ENCODE measurements around the gene SHROOM1. TPM values are rescaled to one million over a fixed set of nuclear protein-coding genes. Genes with fewer than 3 reads are reported as not detected.

SHROOM1 gene
- total and polyA plus RNA-seq, 2 donors (not counting 3 experiments of a cell fraction or from before 2014, with no cell fraction given): 12.8 to 20.9 TPM

GRCh38 chr5:132787076-132787475 lies 43.4 kb downstream of the SHROOM1 start:
- FAIRE-seq (no peak), DNase-seq (ENCODE audit: low read depth, low spot score) (no peak)
- Histone ChIP-seq H3K4me1 (ENCODE audit: control insufficient read depth, extremely low read depth, insufficient read depth, low read length) (peaks cover 6% of the 10 kb centered on the region), H3K9ac (replicated peaks; ENCODE audit: extremely low read depth, insufficient read depth, low read length) (no peak overlapping the region), H3K36me3 (ENCODE audit: control insufficient read depth in 2 of 2, extremely low read depth in 1 of 2, insufficient read depth in 2 of 2, low read length in 2 of 2) (no peaks in the 10 kb centered on the region), H3K27me3 (ENCODE audit: control insufficient read depth in 2 of 2, insufficient read depth in 2 of 2, low read length in 2 of 2) (no peaks in the 10 kb centered on the region), H3K9me3 (replicated peaks; ENCODE audit: control insufficient read depth, insufficient read depth, low read length) (no peaks in the 10 kb centered on the region), H3K27ac (ENCODE audit: insufficient read depth, low read depth, low read length) (no peak overlapping the region), H3K4me3 (replicated peaks in 1 of 3; ENCODE audit: insufficient read depth in 1 of 3, low read depth in 1 of 3, low read length in 3 of 3) (no peak overlapping the region), H4K20me1 (replicated peaks; ENCODE audit: control insufficient read depth, extremely low read depth, insufficient read depth, low read length) (no peaks in the 10 kb centered on the region), H3K9me1 (replicated peaks; ENCODE audit: control insufficient read depth, extremely low read depth, insufficient read depth, low read length) (no peaks in the 10 kb centered on the region), H3K4me2 (ENCODE audit: insufficient read depth, low read length) (no peak overlapping the region), H2AFZ (ENCODE audit: low read depth, low read length) (no peak overlapping the region), H3K79me2 (ENCODE audit: control insufficient read depth, insufficient read depth, low read length) (no peaks in the 10 kb centered on the region)
- dilution Hi-C loops (cut with MboI; ENCODE audit: extremely low pct_ligation_motif_present, low sequenced_read_pairs): no loop called here
- ChIA-PET POLR2A (no interaction called here), CTCF (interaction anchor here (1.0 to 1.5 kb wide), 2 partner anchors 10 to 13 kb away, joined by 4 to 5 read pairs; no protein-coding TSS in a partner anchor)
- BruUV-seq (replicated peaks): no TSS peak
- no peak for TF ChIP-seq CTCF (IDR thresholded peaks at IDR 0.05; ENCODE audit: extremely low read depth in 1 of 2, insufficient read depth in 1 of 2, low read depth in 1 of 2, low read length in 2 of 2)
- no peak for TF ChIP-seq EZH2 (IDR thresholded peaks at IDR 0.05; ENCODE audit: borderline replicate concordance, low read depth, low read length, severe bottlenecking)
- no peak for TF ChIP-seq POLR2AphosphoS5 (IDR thresholded peaks at IDR 0.05; ENCODE audit: insufficient read depth, low read depth, low read length)
- TF ChIP-seq FOS (IDR thresholded peaks at IDR 0.05; ENCODE audit: borderline replicate concordance, insufficient read depth, low read length): no peak
- no peak for TF ChIP-seq MYC (IDR thresholded peaks at IDR 0.05; ENCODE audit: low read depth, low read length)
- no peak for TF ChIP-seq GATA2 (IDR thresholded peaks at IDR 0.05; ENCODE audit: insufficient read depth, insufficient read length, low read depth, low read length)
- no peak for TF ChIP-seq POLR2A (IDR thresholded peaks at IDR 0.05; ENCODE audit: low read depth, low read length)
- intact Hi-C loops (cut with micrococcal nuclease): no loop called here
